Measurements from ENCODE around the gene CRYGN.

CRYGN gene

DNA sequence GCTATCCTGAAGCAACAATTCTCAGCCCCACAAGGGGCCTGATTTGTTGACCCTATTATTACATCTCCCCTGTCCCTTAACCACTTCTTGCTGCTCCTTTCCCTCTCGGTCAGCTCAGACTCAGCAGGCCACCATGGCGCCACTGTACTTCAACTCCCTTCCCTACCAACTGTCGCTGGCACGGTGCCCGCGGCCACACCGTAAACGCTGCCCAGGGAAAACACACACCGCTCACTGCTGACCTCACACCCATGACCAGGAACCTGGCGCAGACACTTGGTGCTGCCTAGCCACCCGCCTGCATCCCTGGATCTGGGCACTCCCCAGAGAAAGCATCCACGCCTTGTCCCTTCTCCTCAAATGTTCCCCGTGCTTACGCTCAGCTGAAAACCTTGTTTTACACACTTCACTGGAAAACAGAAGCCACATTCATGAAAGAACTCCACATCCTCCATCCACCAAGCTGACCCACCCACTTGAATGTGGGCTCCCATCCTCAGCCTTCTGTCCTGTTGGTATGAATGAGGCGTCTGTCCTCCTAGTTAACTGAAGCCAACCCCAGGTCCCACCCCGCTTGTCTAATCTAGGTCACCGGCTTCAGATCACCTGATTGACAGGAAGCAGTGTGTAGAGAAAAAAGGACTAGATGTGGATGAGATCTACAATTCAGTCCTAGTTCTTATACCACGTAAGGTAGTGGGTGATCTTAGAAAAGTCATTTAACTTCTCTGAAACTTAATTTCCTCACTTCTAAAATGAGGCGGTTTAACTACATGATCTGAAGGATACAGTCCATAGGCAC lies 28.5 kb upstream of the CRYGN start:
- TF ChIP-seq, protein P1, sequence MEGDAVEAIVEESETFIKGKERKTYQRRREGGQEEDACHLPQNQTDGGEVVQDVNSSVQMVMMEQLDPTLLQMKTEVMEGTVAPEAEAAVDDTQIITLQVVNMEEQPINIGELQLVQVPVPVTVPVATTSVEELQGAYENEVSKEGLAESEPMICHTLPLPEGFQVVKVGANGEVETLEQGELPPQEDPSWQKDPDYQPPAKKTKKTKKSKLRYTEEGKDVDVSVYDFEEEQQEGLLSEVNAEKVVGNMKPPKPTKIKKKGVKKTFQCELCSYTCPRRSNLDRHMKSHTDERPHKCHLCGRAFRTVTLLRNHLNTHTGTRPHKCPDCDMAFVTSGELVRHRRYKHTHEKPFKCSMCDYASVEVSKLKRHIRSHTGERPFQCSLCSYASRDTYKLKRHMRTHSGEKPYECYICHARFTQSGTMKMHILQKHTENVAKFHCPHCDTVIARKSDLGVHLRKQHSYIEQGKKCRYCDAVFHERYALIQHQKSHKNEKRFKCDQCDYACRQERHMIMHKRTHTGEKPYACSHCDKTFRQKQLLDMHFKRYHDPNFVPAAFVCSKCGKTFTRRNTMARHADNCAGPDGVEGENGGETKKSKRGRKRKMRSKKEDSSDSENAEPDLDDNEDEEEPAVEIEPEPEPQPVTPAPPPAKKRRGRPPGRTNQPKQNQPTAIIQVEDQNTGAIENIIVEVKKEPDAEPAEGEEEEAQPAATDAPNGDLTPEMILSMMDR (IDR thresholded peaks at IDR 0.05), result no peak

DNA sequence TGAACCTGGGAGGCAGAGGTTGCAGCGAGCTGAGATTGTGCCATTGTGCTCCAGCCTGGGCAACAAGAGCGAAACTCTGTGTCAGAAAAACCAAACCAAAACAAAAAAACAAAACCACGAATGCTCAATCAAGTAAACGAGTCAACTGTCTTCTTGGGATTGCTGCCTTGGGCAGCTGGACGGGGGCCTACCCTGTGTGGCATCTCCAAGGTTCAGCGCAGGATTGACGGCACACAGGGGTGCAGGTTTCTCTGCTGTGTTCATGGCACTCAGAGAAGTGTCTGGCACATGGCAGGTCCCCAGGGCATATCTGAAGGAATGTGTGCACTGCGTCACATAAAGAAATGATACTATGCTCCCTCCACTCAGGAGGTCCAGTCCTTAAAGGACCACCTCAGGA lies 25.2 kb upstream of the CRYGN start:
- TF ChIP-seq, protein P1 (IDR thresholded peaks at IDR 0.05), result no peak

DNA sequence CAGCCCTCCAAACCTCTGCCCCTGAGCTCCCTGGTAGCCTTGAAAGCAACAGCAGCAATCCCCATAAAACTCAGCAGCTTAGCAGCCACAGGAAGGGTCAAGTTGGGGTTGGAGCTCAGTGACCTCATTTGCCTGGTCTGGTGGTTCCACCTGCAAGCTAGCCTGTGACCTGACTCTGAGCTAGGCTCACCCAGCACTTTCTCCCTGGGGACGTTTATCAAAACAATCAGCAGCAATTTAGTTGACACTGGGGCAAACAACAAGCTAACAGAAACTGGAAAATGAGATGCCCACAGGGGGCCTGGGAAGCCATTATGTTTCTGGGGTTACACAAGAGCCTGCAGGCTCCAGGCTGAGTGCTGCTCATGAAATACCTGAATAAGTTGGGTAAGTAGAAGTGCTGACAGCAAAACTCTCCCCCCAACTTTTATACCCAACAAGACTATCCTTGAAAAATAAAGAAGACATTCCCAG lies 22.4 kb upstream of the CRYGN start:
- TF ChIP-seq, protein P1 (IDR thresholded peaks at IDR 0.05), result no peak

DNA sequence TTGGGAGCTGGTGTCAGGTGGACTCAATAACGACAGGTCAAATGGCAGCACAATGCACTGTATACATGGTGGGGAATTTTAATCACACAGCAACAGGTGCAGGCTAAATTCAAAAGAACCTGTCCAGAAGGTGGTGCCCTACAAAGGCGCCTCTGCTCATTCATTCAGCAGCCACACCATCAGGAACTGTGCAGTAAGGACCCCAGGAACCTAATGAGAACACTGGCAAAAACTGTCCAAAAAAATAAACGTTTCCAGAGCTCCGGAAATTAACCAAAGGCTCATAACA lies 21.9 kb upstream of the CRYGN start:
- TF ChIP-seq, protein P1 (IDR thresholded peaks at IDR 0.05), result no peak

DNA sequence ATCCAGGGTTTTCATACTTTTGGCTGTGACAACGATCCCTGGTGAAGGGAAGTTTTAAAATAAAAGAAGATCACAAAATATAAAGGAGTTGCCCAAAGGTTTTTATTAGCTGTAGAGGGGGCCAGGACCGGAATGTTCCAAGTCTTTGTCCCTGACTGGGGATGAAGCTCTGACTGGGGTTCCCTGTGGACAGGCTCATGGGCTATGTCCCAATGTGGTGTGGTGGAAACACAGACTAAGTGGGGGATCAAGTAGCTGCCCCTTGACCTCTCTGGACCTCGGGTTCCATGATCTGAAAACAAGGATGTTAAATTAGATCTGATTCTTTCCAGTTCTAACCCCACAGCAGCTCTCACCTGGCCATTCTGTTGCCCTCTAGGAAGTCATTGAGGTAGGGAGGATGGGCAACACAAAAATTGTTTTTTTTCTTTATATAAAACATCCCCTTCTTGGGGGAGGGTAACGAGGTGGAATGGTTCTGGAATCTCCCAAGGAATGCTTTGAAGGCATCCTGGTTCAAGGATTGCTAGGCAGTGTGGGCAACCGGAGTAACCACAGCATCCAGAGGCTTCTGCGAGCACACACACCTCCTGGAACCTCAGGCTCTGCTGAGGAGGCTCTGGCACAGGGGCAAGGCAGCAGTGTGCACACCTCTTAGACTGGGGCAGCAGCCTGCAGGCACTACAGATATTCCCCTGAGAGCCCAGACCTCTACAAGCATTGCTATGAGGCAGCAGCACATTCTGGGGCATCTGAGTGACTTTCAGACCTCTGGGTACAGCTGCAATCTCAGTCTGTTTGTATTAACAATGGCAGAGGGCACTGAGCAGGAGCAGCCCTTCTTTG lies 21.4 kb upstream of the CRYGN start:
- TF ChIP-seq, protein P1 (IDR thresholded peaks at IDR 0.05), result no peak

DNA sequence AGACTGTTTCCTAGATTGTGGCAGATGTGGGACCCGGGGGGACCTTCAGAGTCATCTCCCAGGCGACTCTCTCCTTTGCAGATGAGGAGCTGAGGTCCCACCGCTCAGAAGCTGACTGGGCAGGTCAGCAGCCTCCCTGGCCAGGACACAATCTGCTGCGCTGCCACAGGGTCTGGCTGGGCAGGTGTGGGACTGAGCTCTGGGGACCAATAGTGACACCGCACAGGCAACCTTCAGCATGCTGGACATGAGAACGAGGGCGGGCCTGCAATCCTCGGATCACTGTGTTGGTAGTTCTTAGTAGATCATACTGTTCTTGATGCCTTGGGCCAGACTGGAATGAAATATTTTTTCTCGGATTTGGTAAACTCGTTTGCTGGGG lies 20.5 kb upstream of the CRYGN start:
- TF ChIP-seq, protein P1 (IDR thresholded peaks at IDR 0.05), result no peak

DNA sequence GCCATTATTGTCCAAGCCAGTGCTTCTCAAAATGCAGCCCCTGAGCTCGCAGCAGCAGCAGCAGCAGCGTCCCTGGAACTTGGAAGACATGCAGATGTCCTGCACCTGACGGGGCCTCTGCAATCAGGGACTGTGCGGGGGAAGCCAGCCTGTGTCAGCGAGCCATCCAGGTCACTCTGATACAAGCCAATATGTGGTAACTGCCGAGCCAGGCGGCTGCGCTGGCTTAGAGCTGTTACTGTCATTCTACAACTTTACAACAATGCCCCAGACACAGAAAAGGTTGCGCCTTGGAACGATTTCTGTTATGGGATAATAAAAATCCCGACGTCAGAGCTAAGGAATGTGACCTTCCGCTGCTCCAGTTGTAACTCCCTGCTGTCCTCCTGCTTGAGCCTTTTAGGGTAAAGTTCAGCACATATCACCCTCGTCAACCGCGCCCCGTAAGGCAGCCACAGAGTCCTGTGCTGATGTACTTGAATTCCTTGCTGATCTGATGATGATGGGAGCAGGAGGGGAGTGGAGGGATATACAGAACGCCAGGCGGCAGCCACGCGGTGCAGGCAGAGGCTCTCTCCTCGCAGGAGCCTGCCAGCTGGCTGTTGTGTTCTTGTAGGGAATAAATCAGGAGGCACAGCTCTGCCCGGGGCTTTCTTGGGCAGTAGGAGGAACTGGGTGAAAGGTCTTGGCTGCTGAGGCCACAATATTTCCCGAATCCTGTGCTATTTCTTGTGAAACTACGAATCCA lies 20.0 kb upstream of the CRYGN start:
- TF ChIP-seq, protein P1 (IDR thresholded peaks at IDR 0.05), result peak; percentile 35; the same call in 1 of the 2 replicates
